GM18858 (cell line): ENCODE measurements around the gene SIVA1.

Experiments
- ATAC-seq: cut with Tn5 transposase; IDR thresholded peaks from one replicate; pipeline ENCODE4 v1.9.1; 2021; ENCODE audit not compliant: unreplicated experiment

Gene SIVA1

GRCh38 chr14:104783484-104784217 is 30.7 kb downstream of the SIVA1 start:
- no peak for ATAC-seq

DNA sequence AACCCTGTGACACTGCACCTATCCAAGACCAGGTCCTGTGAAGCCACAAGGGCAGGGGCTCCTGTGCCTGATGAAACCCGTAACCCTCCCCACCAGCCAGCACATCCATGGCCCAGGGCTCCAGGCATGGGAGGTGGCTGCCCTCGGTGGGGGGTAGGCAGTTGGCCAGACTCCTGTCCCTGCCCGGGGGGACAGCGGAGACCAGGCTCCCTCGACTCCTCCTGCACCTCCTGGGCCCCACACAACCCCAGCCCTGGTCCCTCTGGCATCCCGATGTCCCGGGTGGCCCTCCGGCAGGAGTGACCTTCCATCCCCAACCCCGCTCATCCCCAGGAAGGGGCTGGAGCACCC is 31.2 kb downstream of the SIVA1 start:
- no peak for ATAC-seq

DNA sequence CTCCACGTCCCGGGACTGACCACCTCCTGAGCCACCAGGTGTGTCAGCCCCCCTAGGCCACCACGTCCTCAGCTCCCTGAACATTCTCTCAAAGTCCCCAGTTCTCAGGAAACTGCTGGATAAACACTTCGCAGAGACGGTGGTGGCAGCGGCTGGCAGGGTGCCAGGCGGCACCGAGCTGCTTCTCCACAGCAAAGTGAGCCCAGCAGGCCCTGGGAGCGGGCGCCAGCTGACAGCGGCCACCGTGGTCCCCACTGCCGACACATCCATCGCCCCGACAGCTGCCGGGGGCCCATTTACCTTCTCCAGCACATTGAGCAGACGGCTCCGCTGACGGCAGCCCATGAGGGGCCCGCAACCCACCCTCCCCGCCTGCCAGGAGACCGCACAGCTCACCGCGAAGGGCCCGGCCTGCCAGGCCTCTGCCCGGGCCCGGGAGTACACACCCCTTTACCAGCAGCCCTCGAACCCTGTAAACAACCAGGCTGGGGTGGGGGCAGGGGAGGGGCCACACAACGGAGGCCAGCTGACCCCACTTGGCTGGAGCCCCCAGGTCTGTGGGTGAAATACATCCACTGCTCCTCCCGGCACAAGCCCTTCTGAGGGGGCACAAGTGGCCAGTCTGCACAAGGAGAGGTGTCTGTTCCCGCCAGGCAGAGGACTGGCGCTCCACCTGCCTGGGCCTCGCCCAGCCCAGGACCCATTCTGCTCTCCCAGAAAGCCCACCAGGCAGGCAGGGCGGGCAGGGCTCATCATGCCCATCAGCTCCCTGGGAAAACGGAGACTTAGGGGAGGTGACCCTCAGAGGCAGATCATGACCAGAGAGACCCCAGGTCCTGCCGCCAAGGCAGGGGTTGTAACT is 32.1 kb downstream of the SIVA1 start:
- no peak for ATAC-seq

GRCh38 chr14:104785708-104786080 is 32.7 kb downstream of the SIVA1 start:
- ATAC-seq: no peak

DNA sequence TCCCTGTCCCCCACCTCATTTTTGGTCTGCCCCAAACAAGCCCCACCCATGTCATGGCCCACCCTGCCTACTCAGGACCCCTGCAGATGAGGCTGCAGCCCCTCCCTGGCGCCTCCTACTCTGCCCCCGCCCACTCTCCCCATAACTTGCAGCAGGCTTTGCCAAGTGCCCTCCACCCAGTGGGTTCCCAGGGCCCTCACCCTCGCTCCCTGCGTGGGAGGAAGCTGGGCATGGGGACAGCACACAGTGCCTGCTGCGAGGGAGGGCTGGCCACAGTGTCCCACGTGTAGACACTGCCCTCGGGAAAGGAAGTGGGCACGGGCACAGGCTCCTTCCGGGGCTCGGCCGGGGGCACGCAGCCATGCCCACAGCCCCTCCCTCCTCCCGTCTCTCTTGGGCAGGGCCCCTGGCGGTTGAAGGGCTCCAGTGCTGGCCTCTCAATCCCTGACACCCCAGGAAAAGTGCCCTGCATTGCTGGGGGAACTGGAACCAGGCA is 33.2 kb downstream of the SIVA1 start:
- no peak for ATAC-seq

- no peak for ATAC-seq
Measured at GRCh38 chr14:104786726-104787675, 34.1 kb downstream of the SIVA1 start.

GRCh38 chr14:104787736-104788135 is 34.8 kb downstream of the SIVA1 start:
- no peak for ATAC-seq

DNA sequence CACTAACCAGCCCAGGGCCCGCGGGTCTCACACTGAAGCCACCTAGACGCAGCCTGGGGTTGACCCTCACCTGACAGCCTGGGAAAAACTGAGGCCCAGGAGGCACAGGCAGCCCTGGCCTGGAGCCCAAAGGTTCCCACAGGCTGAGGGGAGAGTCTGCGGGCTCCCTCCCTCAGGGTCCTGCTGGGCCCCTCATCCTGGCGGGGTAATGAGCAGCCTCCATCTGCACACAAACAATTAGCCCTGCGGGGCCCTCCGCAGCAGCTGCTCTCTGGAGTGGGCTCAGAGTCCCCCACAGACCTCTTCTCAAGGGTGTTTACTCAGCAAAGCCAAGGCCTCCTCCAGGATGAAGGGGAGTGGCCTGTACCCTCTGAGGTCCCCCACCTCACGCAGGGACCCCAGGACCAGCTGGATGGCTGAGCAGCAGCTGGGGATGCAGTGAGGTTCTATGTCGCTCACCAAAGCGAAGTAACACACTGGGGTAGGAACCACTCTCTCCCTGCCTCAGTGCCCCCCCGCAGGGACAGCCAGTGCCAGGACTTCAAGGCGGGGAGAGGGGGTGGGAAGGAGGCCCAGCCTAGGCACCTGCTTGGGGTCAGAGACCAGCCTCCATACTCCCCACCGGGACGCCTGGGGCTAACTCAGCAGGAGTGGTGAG is 35.3 kb downstream of the SIVA1 start:
- no peak for ATAC-seq

- no peak for ATAC-seq
Measured at GRCh38 chr14:104788873-104789663, 36.1 kb downstream of the SIVA1 start.

- no peak for ATAC-seq
Measured at GRCh38 chr14:104789752-104790743, 37.1 kb downstream of the SIVA1 start.

- ATAC-seq: no peak
Measured at GRCh38 chr14:104791425-104791824, 38.5 kb downstream of the SIVA1 start.

DNA sequence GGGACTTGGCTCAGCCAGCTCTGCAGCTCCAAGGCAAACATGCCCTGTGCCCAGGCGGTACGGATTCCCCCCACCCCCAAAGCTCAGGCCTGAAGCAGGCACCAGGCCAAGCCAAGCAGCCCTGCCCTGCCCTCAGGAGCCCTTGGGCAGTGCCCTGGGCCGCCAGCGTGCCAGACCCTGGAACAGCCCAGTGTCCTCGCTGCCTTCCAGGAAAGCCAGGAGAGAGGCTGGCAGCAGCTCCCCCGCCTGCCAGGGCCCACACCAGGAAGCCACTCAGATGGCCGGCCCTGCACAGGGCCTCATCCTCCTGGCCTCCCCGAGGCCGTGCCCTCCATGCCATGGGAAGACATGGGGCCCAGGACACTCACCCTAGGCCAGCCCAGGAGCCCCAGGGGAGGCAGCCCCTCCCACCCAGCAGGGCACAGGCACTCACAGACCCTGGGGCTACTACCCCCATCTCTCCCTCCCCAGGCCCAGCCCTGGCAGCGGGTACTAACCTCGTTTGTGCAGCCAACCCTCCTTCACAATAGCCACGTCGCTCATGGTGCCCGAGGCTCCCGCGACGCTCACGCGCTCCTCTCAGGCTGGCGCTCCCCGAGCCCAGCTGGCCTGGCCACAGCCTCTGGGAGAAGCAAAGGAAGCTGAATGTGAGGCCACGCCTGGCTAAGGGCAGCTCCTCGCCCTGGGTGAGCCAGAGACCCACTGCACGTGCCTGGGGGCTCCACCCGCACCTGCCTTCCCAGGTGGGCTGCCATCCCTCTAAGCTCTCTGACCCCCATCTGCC is 39.3 kb downstream of the SIVA1 start:
- ATAC-seq: no peak

DNA sequence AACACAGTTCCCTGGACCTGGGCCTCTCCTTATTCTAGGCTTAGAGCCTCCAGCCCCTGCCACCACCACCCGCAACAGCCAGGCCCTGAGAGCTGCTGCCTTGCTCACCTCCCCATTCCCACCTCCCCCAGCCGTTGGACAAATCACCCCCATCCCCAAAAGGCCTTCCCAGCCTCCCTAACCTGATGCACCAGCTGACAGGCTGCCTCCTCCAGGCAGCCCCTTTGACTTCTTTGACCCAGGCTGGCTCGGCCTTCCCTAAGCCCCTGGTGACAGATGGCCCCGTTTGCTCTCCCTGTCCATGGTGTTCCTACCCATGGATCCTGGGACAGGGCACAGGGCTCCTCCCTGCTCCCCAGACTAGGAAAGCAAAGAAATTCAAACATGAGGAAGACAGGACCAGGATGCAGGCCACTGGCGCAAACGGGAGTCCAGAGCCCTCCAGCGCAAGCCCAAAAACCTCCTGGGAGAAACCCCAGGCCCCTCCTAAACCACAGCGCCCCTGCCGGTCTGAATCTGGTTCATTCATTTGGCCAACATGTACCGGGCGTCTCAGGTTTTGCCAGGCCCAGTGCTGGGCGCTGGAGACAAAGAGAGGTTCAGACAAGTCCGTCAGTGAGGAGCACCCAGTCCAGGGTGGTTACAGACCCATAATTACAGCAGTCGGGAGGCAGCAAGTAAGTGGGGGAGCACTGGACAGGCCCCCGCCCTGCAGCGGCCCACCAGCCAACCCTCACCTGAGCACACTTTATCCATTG is 40.2 kb downstream of the SIVA1 start:
- ATAC-seq: no peak

- ATAC-seq: no peak
Measured at GRCh38 chr14:104793703-104793959, 40.7 kb downstream of the SIVA1 start.

DNA sequence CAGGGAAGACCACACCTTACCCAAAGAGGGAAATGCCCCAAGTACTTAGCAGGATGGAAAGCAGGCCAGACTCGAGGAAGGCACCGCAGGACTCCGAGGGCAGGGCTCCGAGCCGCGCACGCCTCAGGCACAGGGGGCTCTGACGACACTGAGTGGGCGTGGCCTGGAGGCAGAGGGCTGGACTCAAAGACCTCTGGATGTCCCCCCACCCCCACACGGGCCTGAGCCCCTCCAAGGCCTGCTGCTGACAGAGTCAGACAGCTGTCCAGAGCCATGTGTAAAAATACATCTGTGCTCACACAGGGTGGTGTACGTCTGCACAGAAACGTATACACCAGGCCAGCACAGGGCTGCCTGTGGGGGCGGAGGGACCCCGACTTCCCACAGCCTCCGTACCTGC is 41.2 kb downstream of the SIVA1 start:
- ATAC-seq: no peak

DNA sequence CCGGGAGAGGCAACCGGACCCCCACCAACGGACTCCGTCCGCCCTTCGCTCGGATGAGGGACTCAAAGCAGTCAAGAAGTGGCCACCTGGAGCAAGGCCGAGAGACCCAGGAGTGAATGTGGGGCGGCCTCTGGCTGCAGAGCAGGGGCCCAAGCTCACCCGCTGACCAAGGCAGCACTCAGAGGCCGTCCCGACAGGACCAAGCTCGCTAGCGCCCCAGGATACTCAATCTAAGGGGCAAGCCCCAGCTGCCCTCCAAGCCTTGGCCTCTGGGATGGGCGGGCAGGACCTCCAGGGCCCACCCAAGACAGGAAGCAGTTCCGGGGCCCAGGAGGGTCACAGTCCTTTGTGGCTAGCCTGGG is 41.7 kb downstream of the SIVA1 start:
- no peak for ATAC-seq

GRCh38 chr14:104794993-104795780 is 42.2 kb downstream of the SIVA1 start, which contains the start of gene AKT1:
Gene AKT1 (minus strand): TSS chr14:104795748. CDS start chr14:104792643, 3,105 bp downstream.
- no peak for ATAC-seq
